Endothelial cell of umbilical vein (primary cell): ENCODE results near the gene CTNNA2.

Experiments used
- EZH2 ChIP-seq: IDR thresholded peaks from 2 replicates; pipeline ENCODE4 v1.6.1; 2012; ENCODE audit warnings: borderline replicate concordance, low read depth, mild to moderate bottlenecking, moderate library complexity, low read length, inconsistent platforms; ENCODE audit not compliant: severe bottlenecking
- MYC ChIP-seq: IDR thresholded peaks from one replicate; pipeline ENCODE4 v1.6.1; 2011; ENCODE audit warnings: mild to moderate bottlenecking, low read depth, low read length
- POLR2A ChIP-seq: IDR thresholded peaks from 2 replicates; pipeline ENCODE4 v1.6.1; 2012; ENCODE audit warnings: low read depth, mild to moderate bottlenecking, control low read depth, low read length
- TF ChIP-seq, protein P1 (sequence below), 2 donors: IDR thresholded peaks; 1 replicate in 1 of 2; 2 replicates in 1 of 2; pipeline ENCODE4 v1.5.1; 2011; ENCODE audit warnings: low read length in 2 of 2, mild to moderate bottlenecking in 2 of 2, moderate library complexity in 2 of 2, control low read depth in 1 of 2, inconsistent platforms in 1 of 2, low read depth in 1 of 2; ENCODE audit not compliant: insufficient read depth in 1 of 2; ENCODE audit errors: extremely low read depth in 1 of 2
- TF ChIP-seq, protein P2 (sequence below): IDR thresholded peaks from 2 replicates; pipeline ENCODE4 v1.6.1; 2011; ENCODE audit not compliant: insufficient read depth, insufficient read length

GRCh38 chr2:80252294-80252986, 739.6 kb downstream of the CTNNA2 start:
- TF ChIP-seq, protein P1, sequence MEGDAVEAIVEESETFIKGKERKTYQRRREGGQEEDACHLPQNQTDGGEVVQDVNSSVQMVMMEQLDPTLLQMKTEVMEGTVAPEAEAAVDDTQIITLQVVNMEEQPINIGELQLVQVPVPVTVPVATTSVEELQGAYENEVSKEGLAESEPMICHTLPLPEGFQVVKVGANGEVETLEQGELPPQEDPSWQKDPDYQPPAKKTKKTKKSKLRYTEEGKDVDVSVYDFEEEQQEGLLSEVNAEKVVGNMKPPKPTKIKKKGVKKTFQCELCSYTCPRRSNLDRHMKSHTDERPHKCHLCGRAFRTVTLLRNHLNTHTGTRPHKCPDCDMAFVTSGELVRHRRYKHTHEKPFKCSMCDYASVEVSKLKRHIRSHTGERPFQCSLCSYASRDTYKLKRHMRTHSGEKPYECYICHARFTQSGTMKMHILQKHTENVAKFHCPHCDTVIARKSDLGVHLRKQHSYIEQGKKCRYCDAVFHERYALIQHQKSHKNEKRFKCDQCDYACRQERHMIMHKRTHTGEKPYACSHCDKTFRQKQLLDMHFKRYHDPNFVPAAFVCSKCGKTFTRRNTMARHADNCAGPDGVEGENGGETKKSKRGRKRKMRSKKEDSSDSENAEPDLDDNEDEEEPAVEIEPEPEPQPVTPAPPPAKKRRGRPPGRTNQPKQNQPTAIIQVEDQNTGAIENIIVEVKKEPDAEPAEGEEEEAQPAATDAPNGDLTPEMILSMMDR (IDR thresholded peaks at IDR 0.05; ENCODE audit: extremely low read depth in 1 of 2, insufficient read depth in 1 of 2, low read depth in 1 of 2, low read length in 2 of 2): no peak
- TF ChIP-seq POLR2A (no peak), EZH2 (no peak), MYC (no peak)
- TF ChIP-seq, protein P2, sequence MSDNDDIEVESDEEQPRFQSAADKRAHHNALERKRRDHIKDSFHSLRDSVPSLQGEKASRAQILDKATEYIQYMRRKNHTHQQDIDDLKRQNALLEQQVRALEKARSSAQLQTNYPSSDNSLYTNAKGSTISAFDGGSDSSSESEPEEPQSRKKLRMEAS: no peak
